Measurements from ENCODE around the gene PAK4.
"Not testable (repeated sequence)": the region's sequence is repeated elsewhere in the genome, so short reads cannot be mapped to it uniquely, and the experiment has no call there.

Gene PAK4

GRCh38 chr19:39125554-39126311, at the start of gene PAK4:
PAK4 (plus strand) TSS chr19:39125786; CDS start chr19:39169554, 43,768 bp downstream.
- DNase-seq, result peak; percentile 97 to 99

- no peak for DNase-seq
Observed at GRCh38 chr19:39077323-39077722, 48.3 kb upstream of the PAK4 start.

GRCh38 chr19:39078436-39079200, 47.0 kb upstream of the PAK4 start:
- DNase-seq, result no peak

GRCh38 chr19:39080431-39080830, 45.2 kb upstream of the PAK4 start:
- no peak for DNase-seq

- DNase-seq, result no peak
Observed at GRCh38 chr19:39082167-39082566, 43.4 kb upstream of the PAK4 start.

- no peak for DNase-seq
Observed at GRCh38 chr19:39082745-39083598, 42.6 kb upstream of the PAK4 start.

GRCh38 chr19:39083599-39083982, 42.0 kb upstream of the PAK4 start:
- DNase-seq, result no peak

- DNase-seq, result no peak
Observed at GRCh38 chr19:39083983-39084731, 41.4 kb upstream of the PAK4 start, which contains the start of gene ACP7. ACP7 (plus strand) TSS chr19:39084368; CDS start chr19:39085270, 902 bp downstream.

- DNase-seq, result no peak
Observed at GRCh38 chr19:39084732-39085080, 40.9 kb upstream of the PAK4 start.

- DNase-seq, result no peak
Observed at GRCh38 chr19:39085392-39085791, 40.2 kb upstream of the PAK4 start.

GRCh38 chr19:39086386-39086785, 39.2 kb upstream of the PAK4 start:
- DNase-seq, result no peak

GRCh38 chr19:39087907-39088686, 37.5 kb upstream of the PAK4 start:
- no peak for DNase-seq

GRCh38 chr19:39090016-39090415, 35.6 kb upstream of the PAK4 start:
- DNase-seq, result not testable (repeated sequence)

GRCh38 chr19:39090881-39091280, 34.7 kb upstream of the PAK4 start:
- no peak for DNase-seq

GRCh38 chr19:39095799-39096540, 29.6 kb upstream of the PAK4 start:
- DNase-seq, result not testable (repeated sequence)

- DNase-seq, result no peak
Observed at GRCh38 chr19:39097299-39097698, 28.3 kb upstream of the PAK4 start.

- no peak for DNase-seq
Observed at GRCh38 chr19:39097721-39098120, 27.9 kb upstream of the PAK4 start.

GRCh38 chr19:39098365-39099269, 27.0 kb upstream of the PAK4 start:
- DNase-seq, result no peak

GRCh38 chr19:39099341-39099740, 26.2 kb upstream of the PAK4 start:
- no peak for DNase-seq

All from NCI-H446 (cell line).